ENCODE measurements around the gene ALPK1.
"Not testable (repeated sequence)": the region's sequence is repeated elsewhere in the genome, so short reads cannot be mapped to it uniquely, and the experiment has no call there.

Gene ALPK1

GRCh38 chr4:112473985-112474384, 176.8 kb downstream of the ALPK1 start:
- no peak for DNase-seq

- DNase-seq, result no peak
Measured at GRCh38 chr4:112485930-112486329, 188.8 kb downstream of the ALPK1 start.

GRCh38 chr4:112490808-112491207, 193.6 kb downstream of the ALPK1 start:
- DNase-seq, result not testable (repeated sequence)

Measured in activated naive CD4-positive, alpha-beta T cell (primary cell).